Measurements from ENCODE around the gene TMEM163.

The TMEM163 gene

DNA sequence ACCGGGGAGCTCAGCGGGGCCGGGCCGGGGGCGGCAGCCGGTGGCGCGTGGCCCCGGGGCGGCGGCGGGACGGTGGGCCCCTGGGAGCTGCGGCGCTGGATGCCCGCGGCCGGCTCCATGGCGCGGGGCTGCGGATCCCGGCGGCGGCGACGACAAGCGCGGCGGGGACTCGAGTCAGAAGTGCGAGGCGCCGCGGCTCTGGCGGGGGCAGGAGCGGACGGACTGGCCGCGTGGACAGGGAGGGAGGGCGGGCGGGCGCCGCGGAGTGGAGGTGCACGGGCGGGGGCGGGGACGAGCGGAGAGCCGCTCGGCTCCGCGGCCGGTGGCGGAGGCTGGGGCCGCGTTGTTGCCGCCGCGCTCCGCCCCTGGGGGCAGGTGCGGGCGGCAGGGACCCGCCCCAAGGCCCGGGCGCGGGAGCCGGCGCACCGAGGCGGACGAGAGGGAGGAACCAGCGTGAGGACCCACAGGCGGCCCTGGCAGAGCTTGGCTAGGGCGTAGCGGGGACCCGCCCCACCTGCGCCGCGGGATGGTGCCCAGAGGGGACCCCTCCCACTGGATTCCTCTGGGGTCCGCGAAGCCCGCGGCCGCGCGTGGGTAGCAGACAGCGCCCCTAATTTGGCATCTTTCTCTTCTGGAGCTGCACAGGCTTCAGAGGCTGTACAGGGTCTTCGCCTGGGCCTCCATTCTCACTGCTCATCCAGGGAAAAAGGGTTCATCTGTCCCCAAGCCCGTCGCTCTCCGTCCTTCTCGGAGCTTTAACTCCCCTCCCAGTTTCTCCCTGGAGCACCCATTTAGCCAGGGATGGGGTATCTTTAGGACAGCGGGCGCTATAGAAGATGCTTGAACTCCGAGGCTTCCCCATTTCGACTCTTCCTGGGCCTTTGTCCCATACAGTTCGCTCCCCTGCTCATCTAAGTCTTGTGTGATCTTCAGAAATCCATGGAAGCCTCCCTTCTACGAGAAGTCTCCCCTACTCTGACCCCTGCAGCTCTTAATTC lies at the start of gene TMEM163:
TMEM163 (minus strand) TSS at position 184 of the 998 bp plus-strand sequence.
- H3K4me1 ChIP-seq (ENCODE audit: control insufficient read depth in 1 of 2, insufficient read depth in 1 of 2, low read depth in 1 of 2, low read length in 1 of 2): peaks cover 0 to 9% of the 10 kb centered on the region in 2 experiments
- TF ChIP-seq, protein P1, sequence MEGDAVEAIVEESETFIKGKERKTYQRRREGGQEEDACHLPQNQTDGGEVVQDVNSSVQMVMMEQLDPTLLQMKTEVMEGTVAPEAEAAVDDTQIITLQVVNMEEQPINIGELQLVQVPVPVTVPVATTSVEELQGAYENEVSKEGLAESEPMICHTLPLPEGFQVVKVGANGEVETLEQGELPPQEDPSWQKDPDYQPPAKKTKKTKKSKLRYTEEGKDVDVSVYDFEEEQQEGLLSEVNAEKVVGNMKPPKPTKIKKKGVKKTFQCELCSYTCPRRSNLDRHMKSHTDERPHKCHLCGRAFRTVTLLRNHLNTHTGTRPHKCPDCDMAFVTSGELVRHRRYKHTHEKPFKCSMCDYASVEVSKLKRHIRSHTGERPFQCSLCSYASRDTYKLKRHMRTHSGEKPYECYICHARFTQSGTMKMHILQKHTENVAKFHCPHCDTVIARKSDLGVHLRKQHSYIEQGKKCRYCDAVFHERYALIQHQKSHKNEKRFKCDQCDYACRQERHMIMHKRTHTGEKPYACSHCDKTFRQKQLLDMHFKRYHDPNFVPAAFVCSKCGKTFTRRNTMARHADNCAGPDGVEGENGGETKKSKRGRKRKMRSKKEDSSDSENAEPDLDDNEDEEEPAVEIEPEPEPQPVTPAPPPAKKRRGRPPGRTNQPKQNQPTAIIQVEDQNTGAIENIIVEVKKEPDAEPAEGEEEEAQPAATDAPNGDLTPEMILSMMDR (IDR thresholded peaks at IDR 0.05): no peak
- no peaks in the 10 kb centered on the region for H3K9me3 ChIP-seq
- peaks cover 97% of the 10 kb centered on the region for H3K27me3 ChIP-seq
- H3K27ac ChIP-seq: no peak within 1 kb of the TSS
- H3K4me3 ChIP-seq (ENCODE audit: low read depth in 1 of 2, low read length in 1 of 2): no peak within 1 kb of the TSS
- no peaks in the 10 kb centered on the region for H3K36me3 ChIP-seq

DNA sequence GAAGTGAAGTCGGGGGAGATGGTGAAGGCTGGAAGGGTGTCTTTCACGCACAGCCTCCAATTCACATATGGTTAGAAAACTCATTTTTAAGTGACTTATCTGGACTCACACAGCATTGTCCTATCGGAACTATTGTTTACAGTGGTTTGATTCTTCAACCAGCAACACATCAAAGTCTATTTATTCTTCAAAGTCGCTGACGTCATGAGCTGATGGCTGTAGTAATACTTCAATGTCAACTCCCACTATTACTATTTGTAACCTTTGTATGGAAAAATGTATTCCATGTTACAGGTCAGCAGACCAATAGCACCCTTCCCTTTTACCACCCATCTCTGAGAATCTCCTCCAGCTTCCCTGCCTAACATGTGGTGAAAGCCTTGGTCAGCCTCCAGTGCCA lies 47.8 kb upstream of the TMEM163 start:
- Histone ChIP-seq H3K4me3 (ENCODE audit: low read depth in 1 of 2, low read length in 1 of 2) (no peak overlapping the region), H3K27me3 (no peaks in the 10 kb centered on the region), H3K36me3 (no peaks in the 10 kb centered on the region), H3K27ac (no peak overlapping the region), H3K4me1 (ENCODE audit: control insufficient read depth in 1 of 2, insufficient read depth in 1 of 2, low read depth in 1 of 2, low read length in 1 of 2) (no peaks in the 10 kb centered on the region), H3K9me3 (no peaks in the 10 kb centered on the region)
- TF ChIP-seq, protein P1 (IDR thresholded peaks at IDR 0.05): no peak

GRCh38 chr2:134765987-134766386 lies 47.2 kb upstream of the TMEM163 start:
- TF ChIP-seq, protein P1 (IDR thresholded peaks at IDR 0.05): no peak
- Histone ChIP-seq H3K27me3 (no peaks in the 10 kb centered on the region), H3K27ac (no peak overlapping the region), H3K4me3 (ENCODE audit: low read depth in 1 of 2, low read length in 1 of 2) (no peak overlapping the region), H3K9me3 (no peaks in the 10 kb centered on the region), H3K4me1 (ENCODE audit: control insufficient read depth in 1 of 2, insufficient read depth in 1 of 2, low read depth in 1 of 2, low read length in 1 of 2) (no peaks in the 10 kb centered on the region), H3K36me3 (no peaks in the 10 kb centered on the region)

- H3K9me3 ChIP-seq: no peaks in the 10 kb centered on the region
- TF ChIP-seq, protein P1 (IDR thresholded peaks at IDR 0.05): no peak
- no peak overlapping the region for H3K4me3 ChIP-seq (ENCODE audit: low read depth in 1 of 2, low read length in 1 of 2)
- no peaks in the 10 kb centered on the region for H3K36me3 ChIP-seq
- H3K27ac ChIP-seq: no peak overlapping the region
- no peaks in the 10 kb centered on the region for H3K27me3 ChIP-seq
- H3K4me1 ChIP-seq (ENCODE audit: control insufficient read depth in 1 of 2, insufficient read depth in 1 of 2, low read depth in 1 of 2, low read length in 1 of 2): no peaks in the 10 kb centered on the region
These were observed 45.4 kb upstream of the TMEM163 start for GRCh38 chr2:134764164-134764563.

DNA sequence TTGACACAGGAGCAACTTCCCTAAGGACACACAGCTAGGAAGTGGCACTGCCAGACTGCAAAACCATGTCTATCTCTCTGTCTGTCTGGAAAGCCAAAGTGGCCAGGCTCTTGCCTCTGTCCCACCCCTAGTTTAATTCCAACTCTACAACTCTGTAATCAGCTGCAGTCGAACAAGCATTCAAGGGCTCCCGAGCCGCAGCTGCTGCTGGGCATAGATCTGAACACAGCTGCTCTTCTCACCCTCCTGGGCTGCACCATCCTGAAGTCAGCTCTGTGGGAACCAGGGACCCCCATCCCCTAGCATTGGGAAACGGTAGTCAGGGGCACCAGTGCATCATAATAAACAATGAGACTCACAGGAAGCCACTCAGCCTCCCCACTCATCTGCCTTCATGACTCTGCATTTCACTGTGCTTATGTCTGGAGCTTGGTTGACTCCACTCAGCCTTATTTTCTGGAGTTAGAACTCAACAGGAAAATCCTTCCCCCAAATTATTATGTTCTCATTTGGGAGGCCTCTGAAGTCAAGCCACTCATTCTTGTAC lies 44.4 kb upstream of the TMEM163 start:
- H3K27me3 ChIP-seq: no peaks in the 10 kb centered on the region
- H3K4me1 ChIP-seq (ENCODE audit: control insufficient read depth in 1 of 2, insufficient read depth in 1 of 2, low read depth in 1 of 2, low read length in 1 of 2): no peaks in the 10 kb centered on the region
- H3K36me3 ChIP-seq: no peaks in the 10 kb centered on the region
- TF ChIP-seq, protein P1 (IDR thresholded peaks at IDR 0.05): no peak
- no peak overlapping the region for H3K4me3 ChIP-seq (ENCODE audit: low read depth in 1 of 2, low read length in 1 of 2)
- H3K9me3 ChIP-seq: no peaks in the 10 kb centered on the region
- no peak overlapping the region for H3K27ac ChIP-seq
